ENCODE data around the gene SAMD10.

GRCh38 chr20:63964412-63964811 lies 15.0 kb downstream of the SAMD10 start:
- TF ChIP-seq CTCF (IDR thresholded peaks at IDR 0.05): no peak
- no peak for TF ChIP-seq POLR2A (IDR thresholded peaks at IDR 0.05)
- TF ChIP-seq POLR2AphosphoS5 (IDR thresholded peaks at IDR 0.05): no peak
